CD1c-positive myeloid dendritic cell (primary cell): ENCODE data around the gene COL6A3.

Experiments
- DNase-seq: peaks from one replicate; pipeline ENCODE4 v3.0.0-alpha.2; 2016; ENCODE audit errors: extremely low spot score

COL6A3 gene

DNA sequence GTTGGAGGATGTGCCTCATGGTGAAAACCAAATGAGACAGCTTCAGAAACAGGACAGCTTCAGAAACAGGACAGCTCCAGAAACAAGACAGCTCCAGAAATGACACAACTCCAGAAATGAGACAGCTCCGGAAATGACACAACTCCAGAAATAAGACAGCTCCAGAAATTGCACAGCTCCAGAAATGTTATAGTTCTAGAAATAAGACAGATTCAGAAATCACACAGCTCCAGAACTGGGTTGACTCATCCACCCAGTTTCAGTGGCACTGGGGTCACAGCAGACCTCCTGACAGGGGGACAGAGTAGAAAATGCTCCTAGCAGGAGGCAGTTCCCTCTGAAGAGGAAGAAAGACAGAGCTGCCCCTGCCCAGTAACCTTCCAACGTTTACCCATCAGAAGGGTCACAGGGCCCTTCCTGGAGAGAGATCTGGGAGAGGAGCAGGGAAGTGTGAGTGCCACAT is 26.9 kb upstream of the COL6A3 start:
- peak; percentile 12 for DNase-seq

GRCh38 chr2:237438080-237438940 is 24.3 kb upstream of the COL6A3 start:
- no peak for DNase-seq

DNA sequence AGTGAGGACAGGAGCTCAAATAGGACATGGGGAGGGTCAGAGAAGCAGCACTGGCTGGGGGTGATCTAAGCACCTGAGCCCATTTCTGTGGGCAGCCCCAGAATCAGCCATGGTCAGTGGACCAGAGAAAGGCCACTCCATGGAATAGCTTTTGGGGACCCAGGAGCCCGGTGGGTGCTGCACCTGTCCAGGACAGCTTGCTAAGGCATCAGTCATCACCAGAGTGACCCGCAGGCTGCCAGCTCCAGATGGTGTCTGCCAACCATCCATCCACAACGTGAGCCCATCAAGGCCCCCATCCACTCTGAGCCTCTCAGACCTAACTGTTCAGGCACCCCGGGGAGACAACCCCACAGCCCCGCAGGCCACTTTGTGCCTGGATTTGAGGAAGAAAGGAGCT is 23.6 kb upstream of the COL6A3 start:
- no peak for DNase-seq

GRCh38 chr2:237435844-237436587 is 22.1 kb upstream of the COL6A3 start:
- DNase-seq, result no peak

DNA sequence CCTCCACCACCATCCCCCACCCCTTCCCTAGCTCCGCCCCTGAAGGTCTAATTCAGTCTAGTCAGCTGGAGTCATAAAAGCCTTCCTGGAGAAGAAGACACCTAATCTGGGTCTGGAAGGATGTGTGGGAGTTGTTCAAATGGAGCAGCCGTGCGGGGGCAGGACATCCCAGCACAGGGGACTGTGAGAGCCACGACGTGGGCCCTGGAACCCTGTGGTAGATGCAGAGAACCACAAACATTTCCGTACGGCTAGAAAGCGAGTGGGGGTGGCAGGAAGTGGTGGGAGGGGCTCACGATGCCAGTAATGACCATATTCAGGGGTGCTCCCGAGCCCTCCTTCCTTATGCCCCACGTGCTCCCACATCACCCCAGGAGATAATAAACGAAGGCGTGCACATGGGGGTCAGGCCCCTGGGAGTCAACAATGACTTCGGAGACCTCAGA is 20.9 kb upstream of the COL6A3 start:
- peak; percentile 65 for DNase-seq

DNA sequence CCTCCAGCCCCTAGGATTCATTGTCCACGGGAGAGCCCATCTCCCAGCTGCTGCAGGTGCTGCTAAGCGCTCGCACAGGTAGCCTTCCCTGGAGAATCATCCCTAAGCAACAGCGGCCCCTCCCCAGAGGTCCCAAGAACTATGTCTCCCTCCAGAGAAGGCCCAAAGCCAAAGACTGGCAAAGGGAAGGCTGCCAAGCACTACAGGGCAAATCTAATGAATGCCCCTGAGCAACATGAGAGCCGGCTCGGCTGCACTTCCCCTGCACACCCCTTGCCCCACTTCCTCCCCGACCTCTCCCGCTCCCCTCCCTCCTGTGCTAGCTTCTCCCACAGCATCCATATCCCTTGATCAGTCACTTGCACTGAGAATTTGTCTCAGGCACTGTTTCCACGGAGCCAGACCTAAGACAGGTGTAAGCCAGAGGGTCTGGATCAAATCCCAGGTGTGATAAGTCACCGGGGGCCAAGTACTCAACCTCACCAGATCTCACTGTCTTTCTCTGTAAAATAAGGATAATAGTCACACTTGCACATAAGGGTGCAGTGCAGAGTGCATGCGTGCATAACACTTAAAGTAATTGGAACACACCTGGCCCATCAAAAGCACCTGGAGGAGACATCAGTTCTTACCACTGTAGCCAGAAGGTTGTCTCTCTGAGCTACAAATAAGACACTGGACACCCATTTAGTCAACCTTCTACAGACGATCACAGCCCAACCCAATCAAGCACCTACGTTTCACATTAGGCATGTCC is 20.1 kb upstream of the COL6A3 start:
- peak; percentile 13 for DNase-seq

DNA sequence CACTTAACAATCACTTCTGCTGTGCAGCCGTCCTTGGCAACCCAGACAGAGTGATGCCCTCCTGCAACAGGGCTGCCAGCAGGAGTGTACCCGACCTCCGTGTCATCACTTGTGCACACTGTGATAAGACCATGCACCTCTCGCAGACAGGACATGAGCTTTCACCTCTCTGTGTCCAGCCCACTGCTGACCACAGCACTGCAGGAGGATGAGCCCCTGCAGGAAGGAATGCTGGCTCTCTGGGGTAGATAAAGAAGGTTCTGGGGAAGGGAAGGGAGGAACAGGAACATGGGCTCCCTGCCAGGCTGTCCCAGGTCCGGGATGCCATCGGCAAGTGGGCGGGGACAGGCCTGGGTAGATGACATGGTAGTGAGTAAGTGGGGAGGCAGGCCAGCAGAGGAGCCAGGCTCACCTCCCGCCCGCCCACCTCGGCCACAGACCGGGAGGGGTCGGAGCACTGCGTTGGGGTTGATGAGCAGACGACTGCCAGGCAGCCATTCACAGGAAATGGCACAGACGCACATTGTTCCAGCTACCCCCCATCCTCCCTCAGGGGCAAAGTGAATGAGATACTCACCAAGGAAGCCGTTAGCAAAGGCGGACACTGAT is 18.6 kb upstream of the COL6A3 start:
- peak; percentile 45 for DNase-seq

- DNase-seq, result no peak
These were observed 17.9 kb upstream of the COL6A3 start for GRCh38 chr2:237431837-237432236.

- peak; percentile 48 for DNase-seq
These were observed 17.4 kb upstream of the COL6A3 start for GRCh38 chr2:237431372-237431771.

- DNase-seq, result no peak
These were observed 16.9 kb upstream of the COL6A3 start for GRCh38 chr2:237430861-237431260.

- no peak for DNase-seq
These were observed 15.8 kb upstream of the COL6A3 start for GRCh38 chr2:237429753-237430152.

GRCh38 chr2:237427769-237428506 is 14.0 kb upstream of the COL6A3 start:
- no peak for DNase-seq

GRCh38 chr2:237426517-237426916 is 12.6 kb upstream of the COL6A3 start:
- no peak for DNase-seq

- no peak for DNase-seq
These were observed 11.4 kb upstream of the COL6A3 start for GRCh38 chr2:237425320-237425719.

DNA sequence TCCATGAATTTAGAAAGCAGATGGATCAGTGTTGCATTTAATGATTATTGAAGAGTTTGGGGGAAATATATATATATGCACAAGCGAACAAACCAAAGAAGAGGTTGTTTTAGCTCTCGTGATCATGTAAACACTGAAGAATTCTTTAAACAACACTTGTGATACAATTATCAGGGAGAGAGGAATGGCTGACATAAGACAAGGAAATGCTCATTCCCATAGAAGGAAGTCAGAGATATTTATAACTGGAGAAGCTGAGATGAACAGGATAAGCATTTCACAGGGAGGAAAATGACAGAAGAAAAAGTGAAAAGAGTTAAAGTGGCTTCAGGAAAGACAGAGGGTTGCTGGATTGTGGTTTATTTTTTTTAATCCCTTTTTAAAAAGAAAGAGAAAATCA is 10.6 kb upstream of the COL6A3 start:
- DNase-seq, result no peak

GRCh38 chr2:237423891-237424290 is 9.9 kb upstream of the COL6A3 start:
- DNase-seq, result no peak

- DNase-seq, result no peak
These were observed 8.3 kb upstream of the COL6A3 start for GRCh38 chr2:237422309-237422708.

DNA sequence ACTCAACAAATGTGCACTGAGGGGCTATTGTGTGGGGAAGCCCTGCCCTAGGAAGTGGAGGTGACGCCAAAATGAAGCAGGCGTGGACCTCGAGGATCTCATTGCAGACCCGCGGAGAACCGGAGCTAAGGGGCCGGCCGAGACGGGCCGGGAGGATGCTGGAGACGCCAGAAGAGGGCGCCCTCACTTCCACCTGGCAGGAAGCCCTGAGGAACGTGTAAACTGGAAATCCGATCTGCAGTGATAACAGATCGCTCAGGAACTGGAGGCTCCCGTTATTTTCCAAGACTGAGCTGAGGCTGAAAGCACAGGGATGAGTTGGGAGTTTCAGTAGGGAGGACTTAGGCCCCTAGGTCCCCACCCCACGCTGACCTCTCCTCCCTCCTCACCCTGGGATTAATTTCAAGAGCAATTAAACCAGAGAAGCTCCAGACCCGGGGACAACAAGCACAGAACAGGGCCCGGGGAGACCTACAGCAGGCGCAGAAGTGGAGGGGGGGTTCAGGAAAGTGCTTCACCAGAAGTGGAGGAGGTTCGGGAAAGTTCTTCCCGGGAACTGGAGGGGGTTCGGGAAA is 7.7 kb upstream of the COL6A3 start:
- peak; percentile 75 for DNase-seq

DNA sequence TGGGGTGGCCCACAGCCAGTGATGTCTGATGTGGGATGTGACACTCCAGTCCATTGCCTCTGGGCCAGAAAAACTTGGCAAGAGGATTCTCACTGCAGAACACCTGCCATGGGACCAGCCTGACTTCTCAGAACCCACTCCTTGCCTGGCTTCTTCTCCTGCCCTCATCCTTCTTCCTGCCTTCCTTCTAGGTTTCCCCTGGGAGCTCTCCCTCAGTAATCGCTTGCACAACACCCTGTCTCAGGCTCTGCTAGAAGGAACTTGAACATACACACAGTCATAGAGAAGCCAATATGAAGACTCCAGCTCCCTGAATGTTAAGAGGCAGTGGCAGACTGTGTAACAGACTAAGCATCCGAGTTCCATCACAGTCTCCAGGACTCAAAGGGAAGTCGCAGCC is 4.3 kb upstream of the COL6A3 start:
- no peak for DNase-seq

GRCh38 chr2:237412988-237413776 is 782 bp downstream of the COL6A3 start:
- DNase-seq, result no peak
